Nephron (organoid): ENCODE results near the gene DLX1.

Experiments
- H3K27ac Mint-ChIP-seq, 3 experiments: 2 replicates each; pipeline ENCODE4 v1.8.0; 2020; ENCODE audit warnings: mixed read lengths in 3 of 3, mild to moderate bottlenecking in 2 of 3, moderate library complexity in 1 of 3
- H3K27me3 Mint-ChIP-seq: 2 replicates; pipeline ENCODE4 v1.8.0; 2021; ENCODE audit warnings: low read depth, mild to moderate bottlenecking, moderate library complexity, mixed read lengths
- H3K36me3 Mint-ChIP-seq: 2 replicates; pipeline ENCODE4 v1.8.0; 2020; ENCODE audit warnings: low read depth, mixed read lengths
- H3K4me1 Mint-ChIP-seq: 2 replicates; pipeline ENCODE4 v1.8.0; 2020; ENCODE audit warnings: mixed read lengths
- H3K4me3 Mint-ChIP-seq, 3 experiments: 2 replicates each; pipeline ENCODE4 v1.8.0; 2020; ENCODE audit warnings: mild to moderate bottlenecking in 3 of 3, mixed read lengths in 3 of 3, moderate library complexity in 2 of 3
- H3K9me3 Mint-ChIP-seq: 2 replicates; pipeline ENCODE4 v1.8.0; 2020; ENCODE audit warnings: mixed read lengths
- CTCF ChIP-seq, 3 experiments: fragments of 200-600 bp; sonication (generic); IDR thresholded peaks; one replicate each; pipeline ENCODE4 v1.5.0; 2021; ENCODE audit warnings: antibody characterized with exemption in 3 of 3; ENCODE audit not compliant: unreplicated experiment in 3 of 3

DLX1 gene

DNA sequence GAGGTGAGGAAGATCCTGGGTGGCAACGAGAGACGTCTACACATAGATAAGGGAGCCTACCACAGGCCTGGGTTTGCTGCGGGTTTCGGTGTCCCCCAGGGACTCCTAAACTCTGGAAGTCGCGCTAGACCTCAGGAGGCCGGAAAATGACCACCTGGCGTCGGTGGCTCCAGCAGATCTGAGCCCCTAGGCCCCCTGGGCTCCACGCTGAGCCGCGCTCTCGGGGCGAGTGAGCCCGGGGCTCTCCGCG lies 987 bp upstream of the DLX1 start:
- Mint-ChIP-seq H3K36me3 (no peaks in the 10 kb centered on the region), H3K27ac (no peak overlapping the region), H3K27me3 (peaks cover 100% of the 10 kb centered on the region), H3K9me3 (peaks cover 5% of the 10 kb centered on the region), H3K4me1 (peaks cover 48% of the 10 kb centered on the region), H3K4me3 (peak overlapping the region; percentile 29 to 80 (median 78))
- TF ChIP-seq CTCF (IDR thresholded peaks at IDR 0.05; ENCODE audit: unreplicated experiment in 3 of 3), result no peak

DNA sequence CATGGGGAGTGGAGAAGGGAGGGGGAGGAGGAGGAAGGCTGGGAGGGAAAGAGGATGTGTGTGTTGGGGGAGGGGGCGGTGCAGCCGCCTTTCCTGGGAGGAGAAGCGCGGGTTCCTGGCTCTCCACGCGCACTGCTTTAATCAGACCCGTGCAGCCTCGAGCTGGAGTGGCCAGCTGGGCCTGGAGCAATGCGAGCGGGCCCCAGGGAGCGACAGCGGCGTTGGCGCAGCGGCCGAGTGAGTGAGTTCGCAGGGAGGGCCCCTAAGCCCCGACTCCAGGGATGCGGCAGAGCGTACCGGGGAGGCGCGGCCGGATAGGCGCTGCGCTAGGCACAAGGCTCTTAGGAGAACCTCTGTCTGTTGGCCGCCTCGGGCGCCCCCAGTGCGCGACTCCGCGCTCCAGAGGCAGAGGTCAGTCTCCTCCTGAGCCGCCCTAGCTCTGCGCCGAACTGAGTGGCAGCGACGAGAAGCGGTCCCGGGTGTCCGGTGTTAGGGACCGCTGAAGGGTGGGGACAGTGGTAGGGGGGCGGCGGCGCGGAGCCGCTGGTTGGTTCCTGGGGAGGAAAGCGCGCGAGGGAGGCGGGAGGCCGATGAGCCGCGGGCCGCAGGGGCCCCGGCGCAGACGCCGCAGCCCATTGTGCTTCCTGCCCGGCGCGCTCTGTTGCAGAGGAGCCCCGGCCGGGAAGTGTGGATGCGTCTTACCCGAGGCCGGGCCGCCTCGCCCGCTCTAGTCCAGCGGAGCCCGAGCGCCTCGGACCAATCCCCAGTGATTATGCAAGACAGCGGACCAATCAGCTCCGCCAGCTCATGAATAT lies 455 bp upstream of the DLX1 start:
- no peak for TF ChIP-seq CTCF (IDR thresholded peaks at IDR 0.05; ENCODE audit: unreplicated experiment in 3 of 3)
- Mint-ChIP-seq H3K27me3 (peaks cover 100% of the 10 kb centered on the region), H3K27ac (no peak overlapping the region), H3K4me1 (peaks cover 48% of the 10 kb centered on the region), H3K4me3 (peak overlapping the region; percentile 78 to 85 (median 80)), H3K36me3 (no peaks in the 10 kb centered on the region), H3K9me3 (peaks cover 3% of the 10 kb centered on the region)

DNA sequence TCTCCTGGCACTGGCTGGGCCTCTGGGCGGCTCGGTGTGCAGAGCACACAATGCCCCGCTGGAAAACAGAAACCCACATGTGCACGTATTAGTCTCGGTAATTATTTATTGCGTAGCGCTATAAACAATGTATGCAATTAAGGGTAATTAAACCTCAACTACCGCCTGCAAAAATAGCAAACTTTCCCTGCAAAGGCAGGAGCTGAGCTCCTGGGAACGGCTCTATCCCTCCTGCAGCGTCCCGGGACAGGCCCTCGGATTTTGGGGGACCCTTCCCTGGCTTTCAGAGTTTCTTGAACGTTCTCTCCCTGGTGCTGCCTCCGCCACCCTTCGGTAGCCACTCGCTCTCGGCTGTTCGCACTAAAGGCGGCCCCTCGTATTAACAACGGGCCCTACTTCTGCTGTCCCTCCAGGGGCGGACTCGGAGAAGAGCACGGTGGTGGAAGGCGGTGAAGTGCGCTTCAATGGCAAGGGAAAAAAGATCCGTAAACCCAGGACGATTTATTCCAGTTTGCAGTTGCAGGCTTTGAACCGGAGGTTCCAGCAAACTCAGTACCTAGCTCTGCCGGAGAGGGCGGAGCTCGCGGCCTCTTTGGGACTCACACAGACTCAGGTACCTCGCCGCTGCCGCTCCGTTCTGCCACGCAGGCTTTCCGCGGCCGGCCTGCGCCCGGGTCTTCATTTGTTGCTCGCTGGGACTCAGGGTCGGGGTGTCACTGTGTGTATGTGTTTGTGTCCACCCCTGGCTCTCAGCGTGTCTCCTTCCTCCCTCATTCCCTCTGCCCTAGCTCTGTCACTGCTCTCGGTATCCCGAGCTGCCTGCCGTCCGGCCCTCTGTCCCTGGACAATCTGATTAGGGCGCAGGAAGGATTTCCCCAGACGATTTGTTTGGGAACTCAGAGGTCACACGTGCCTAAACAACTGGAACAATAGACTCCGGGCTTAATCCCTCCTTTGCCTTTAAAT lies 1.2 kb downstream of the DLX1 start:
- Mint-ChIP-seq H3K9me3 (no peaks in the 10 kb centered on the region), H3K4me1 (peaks cover 48% of the 10 kb centered on the region), H3K36me3 (no peaks in the 10 kb centered on the region), H3K27ac (no peak overlapping the region), H3K27me3 (peaks cover 100% of the 10 kb centered on the region), H3K4me3 (peak overlapping the region; percentile 51 to 80 (median 61))
- peak; percentile 14 to 24 (median 16) for TF ChIP-seq CTCF (IDR thresholded peaks at IDR 0.05; ENCODE audit: unreplicated experiment in 3 of 3)

DNA sequence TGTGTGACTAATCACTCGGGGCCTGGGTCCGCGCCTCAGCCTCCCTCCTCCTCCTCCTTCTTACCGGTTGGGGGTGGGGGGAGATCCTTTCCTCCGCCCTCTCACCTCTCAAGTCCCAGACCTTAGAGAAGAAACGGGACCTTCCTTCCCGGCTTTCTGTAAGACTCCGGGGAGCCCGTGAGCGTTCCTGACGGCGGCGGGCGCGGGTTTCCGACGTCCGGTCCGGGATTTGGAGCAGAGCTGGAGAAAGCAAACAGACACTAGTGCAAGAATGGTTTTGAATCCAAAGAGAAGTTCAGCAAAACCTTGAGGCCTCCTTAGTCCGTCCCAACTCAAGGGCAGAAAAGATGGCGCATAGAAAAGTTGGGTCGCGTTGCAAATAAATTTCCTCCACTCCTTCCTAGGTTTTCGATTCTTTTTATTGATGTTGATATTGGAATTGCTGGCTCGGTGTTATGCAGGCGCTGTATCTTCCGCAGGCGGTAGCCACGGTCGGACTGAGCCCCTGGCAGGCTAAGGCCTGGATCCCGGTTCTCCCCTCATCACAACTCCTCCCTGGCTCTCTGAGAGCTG lies 2.0 kb downstream of the DLX1 start:
- H3K36me3 Mint-ChIP-seq, result no peaks in the 10 kb centered on the region
- H3K4me3 Mint-ChIP-seq, result peak overlapping the region; percentile 51 to 80 (median 61)
- no peak overlapping the region for H3K27ac Mint-ChIP-seq
- H3K27me3 Mint-ChIP-seq, result peaks cover 100% of the 10 kb centered on the region
- H3K4me1 Mint-ChIP-seq, result peaks cover 45% of the 10 kb centered on the region
- TF ChIP-seq CTCF (IDR thresholded peaks at IDR 0.05; ENCODE audit: unreplicated experiment in 3 of 3), result no peak
- no peaks in the 10 kb centered on the region for H3K9me3 Mint-ChIP-seq

GRCh38 chr2:172087780-172088244 lies 2.5 kb downstream of the DLX1 start:
- Mint-ChIP-seq H3K4me3 (peak overlapping the region in 2 of 3 experiments; percentile 47 to 67), H3K27me3 (peaks cover 100% of the 10 kb centered on the region), H3K27ac (no peak overlapping the region), H3K36me3 (no peaks in the 10 kb centered on the region), H3K9me3 (peaks cover 2% of the 10 kb centered on the region), H3K4me1 (peaks cover 41% of the 10 kb centered on the region)
- no peak for TF ChIP-seq CTCF (IDR thresholded peaks at IDR 0.05; ENCODE audit: unreplicated experiment in 3 of 3)
